COLO829 (cell line): Measurements from ENCODE around the gene DIS3L2.
"Not testable (repeated sequence)": the region's sequence is repeated elsewhere in the genome, so short reads cannot be mapped to it uniquely, and the experiment has no call there.

Source experiments
- DNase-seq: peaks from one replicate; pipeline ENCODE4 v3.0.0; 2012; ENCODE audit warnings: low spot score

The DIS3L2 gene

GRCh38 chr2:232335206-232335858, 373.8 kb downstream of the DIS3L2 start:
- DNase-seq: not testable (repeated sequence)

- DNase-seq: no peak
These were observed 374.3 kb downstream of the DIS3L2 start for GRCh38 chr2:232335859-232336215.

GRCh38 chr2:232336241-232336736, 374.8 kb downstream of the DIS3L2 start:
- no peak for DNase-seq

DNA sequence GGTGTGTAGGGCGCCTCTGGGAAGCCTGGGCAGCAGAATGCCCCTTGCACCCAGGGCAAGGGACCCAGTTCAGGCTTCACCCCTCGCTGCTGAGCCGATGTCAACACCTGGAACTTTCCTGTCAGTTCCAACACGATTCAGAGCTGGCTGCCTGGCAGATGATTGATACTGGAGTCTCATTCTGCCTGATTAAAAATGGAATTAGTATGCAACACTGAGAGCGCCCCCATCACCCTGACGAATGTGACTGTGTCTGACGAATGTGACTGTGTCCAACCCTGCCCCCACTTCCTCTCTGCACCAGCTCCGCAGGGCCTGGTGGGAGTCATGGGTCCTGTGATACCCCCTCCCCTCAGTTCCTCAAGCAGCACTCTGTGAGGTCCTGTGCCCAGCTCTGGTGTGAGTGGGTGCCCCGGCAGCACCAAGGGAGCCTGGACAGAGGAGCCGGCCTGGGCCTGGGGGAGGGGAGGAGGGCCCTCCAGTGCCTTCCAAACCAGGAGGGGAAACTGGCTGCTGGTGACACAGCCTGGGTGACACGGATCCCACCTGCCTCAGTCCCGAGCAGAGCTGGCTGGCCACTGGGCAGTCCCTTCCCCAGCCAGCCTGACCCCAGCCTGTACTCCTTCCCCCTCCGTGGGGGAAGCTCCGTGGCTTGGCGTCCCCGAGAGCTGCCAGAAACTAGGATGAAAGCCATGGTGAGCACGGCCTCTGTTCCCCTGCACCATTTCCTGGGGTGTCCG, 375.6 kb downstream of the DIS3L2 start:
- DNase-seq: no peak

- not testable (repeated sequence) for DNase-seq
These were observed 376.7 kb downstream of the DIS3L2 start for GRCh38 chr2:232338094-232338758.

DNA sequence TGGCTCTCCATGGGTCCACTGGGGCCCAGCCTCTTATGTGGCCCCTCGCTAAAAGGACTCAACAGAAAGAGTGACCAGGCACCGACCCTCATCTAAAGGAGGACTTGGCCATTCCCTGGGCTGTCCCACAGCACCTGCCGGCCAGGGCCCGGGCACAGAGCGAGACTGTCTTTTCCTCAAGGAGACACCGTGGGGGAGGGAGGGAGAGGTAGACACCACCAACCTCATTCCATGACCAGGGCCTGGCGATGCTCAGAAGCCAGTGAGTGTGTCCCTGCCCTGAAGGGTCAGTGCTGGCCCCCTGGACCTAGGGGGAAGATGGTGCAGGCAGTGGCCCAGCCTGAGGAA, 377.2 kb downstream of the DIS3L2 start:
- no peak for DNase-seq

- DNase-seq: no peak
These were observed 377.9 kb downstream of the DIS3L2 start for GRCh38 chr2:232339121-232340081.

DNA sequence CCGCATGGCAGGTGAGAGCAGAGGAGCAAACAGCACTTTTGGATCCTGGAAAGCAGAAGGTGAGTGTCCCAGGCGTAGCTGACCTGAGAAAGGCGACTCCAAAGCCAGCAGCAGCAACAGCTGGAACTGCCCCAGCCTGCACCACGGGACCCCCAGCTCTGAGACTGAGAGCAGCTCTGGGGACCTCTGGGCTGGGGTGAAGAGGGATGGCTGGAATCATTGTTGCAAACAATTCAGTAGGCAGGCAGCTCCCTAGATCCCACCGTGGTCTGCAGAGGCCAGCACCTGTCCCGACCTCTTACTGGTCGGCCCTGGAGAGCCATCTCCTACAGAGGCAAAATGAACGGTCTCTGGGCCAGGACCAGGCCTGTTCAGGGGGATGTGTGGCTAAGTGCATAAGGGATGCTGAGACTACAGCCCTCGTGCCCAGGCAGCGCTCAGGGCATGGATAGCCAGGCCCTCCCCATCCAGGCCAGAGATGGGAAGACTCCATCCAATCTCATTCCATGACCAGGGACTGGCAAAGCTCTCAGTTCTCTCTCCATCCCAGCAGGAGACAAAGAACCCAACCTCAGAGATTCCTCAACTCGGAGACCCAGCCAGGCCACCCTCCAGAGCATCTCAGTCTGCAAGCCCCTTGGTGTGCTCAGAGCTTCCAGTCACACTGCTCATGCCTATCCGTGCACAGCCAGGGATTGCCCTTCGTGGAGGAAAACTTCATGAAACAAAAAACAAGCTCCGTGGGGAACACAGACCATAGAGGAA, 378.8 kb downstream of the DIS3L2 start:
- DNase-seq: no peak

- no peak for DNase-seq
These were observed 379.7 kb downstream of the DIS3L2 start for GRCh38 chr2:232341061-232341738.

- no peak for DNase-seq
These were observed 380.2 kb downstream of the DIS3L2 start for GRCh38 chr2:232341739-232342126.

DNA sequence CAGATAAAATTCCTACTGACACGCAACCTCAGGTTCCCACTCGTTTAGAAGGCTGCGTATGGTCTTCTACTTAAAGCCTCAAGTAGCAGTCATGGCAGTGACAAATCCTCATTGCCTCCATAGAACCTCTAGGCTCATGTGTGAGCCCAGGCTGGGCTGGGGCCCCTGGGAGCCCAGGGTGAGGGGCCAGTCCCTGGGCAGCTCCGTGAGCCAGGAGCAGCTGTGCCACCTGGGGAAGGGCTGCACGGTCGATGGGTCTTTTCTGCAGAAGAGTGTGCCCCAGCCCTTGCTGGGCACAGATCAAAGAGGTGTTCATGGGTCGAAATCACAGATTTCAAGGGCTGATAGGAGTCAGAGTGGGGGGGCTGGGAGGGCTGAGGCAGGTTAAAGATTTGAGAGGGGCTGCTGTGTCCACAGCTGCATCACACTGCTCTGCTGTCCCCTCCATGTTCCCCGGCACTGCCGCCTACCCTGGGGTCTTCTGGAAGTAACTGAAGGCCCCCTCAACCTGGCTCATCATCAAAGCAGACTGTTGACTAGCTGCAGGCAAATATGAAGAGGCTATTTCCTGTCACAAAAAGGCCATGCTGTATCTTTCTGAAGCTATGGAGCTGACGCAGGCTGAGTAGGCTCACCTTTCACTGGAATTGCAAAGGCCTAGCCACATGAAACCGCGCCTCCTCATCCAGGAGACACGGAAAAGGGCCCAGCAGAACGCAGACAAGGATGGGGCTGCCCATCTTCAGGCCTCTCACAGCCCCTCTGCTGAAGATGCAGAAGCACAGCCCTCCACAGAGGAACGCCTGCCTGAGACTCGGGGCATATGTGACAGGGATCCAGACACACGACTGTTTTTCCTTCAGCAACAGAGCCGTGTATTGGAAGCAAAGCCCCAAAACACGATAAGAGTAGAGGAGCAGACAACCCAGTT, 381.4 kb downstream of the DIS3L2 start:
- DNase-seq: no peak

DNA sequence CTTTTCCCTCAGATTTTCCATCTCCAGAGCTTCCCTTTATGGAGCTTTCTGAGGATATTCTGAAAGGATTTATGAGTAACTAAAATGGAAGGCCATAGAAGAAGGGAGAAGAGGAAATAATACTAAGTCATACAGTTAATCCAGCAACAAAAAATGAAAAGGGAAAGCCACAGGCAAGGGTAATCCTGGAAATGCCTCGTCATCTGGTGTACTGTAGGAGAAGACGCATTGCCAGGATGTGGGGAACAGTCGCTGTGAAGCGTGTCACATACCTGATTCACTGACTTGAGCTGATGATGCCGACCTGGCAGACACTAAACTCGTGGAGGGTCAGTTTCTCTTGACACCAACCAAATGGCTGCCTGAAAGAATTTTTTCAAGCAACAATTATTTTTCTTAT, 382.3 kb downstream of the DIS3L2 start:
- no peak for DNase-seq

DNA sequence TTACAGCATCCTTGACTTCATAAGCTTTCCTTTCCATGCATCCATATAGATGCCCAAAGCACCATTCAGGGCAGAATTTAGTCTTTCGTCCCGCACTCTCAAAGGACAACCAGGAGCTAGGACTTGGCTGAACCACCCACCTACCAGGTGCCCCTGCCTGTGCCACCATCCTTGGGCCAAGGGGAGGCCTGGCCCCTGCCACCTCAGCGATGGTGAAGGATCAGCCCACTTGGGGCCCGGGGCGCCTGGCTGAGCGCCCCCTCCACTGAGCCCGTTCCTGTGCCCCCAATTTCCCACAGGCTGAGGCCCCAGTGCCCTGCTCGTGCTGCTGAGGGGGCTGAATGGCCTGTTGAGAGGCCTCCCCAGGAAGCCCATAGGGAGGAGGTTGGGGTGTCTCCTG, 383.7 kb downstream of the DIS3L2 start:
- DNase-seq: no peak

GRCh38 chr2:232347369-232347768, 385.9 kb downstream of the DIS3L2 start:
- DNase-seq: no peak

DNA sequence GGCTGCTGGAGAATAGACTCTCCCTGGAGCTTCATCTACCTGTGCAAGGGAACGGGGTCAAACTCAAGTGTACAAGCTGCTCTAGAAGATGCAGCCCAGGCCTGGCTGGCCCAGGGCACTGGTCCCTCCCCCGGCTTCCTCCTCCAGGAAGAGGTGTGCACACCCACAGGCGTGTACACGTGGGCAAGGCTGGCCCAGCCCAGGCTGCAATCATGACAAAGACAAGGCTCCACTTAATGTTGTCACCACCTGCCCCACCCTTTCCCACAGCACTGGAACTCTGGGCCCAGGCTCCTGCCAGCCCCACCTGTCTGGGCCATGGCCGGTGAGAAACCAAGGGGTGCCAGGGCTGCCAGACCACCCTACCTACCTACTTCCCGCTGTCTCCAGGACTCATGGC, 387.4 kb downstream of the DIS3L2 start:
- DNase-seq: no peak

GRCh38 chr2:232349546-232349945, 388.0 kb downstream of the DIS3L2 start:
- DNase-seq: no peak

- DNase-seq: no peak
These were observed 388.6 kb downstream of the DIS3L2 start for GRCh38 chr2:232349946-232350635.

- no peak for DNase-seq
These were observed 389.5 kb downstream of the DIS3L2 start for GRCh38 chr2:232350804-232351685.
